T-helper 1 cell treated with Interleukin-12 subunit alpha and Interleukin-12 subunit beta and Interleukin-4 antibody, amounts not matched to agents 30 ng/mL and 1 ng/mL, for 36 hours (primary cell): ENCODE measurements around the gene TRIM56. TPM values are rescaled to one million over a fixed set of nuclear protein-coding genes. Genes with fewer than 3 reads are reported as not detected.
"Not testable (repeated sequence)": the region's sequence is repeated elsewhere in the genome, so short reads cannot be mapped to it uniquely, and the experiment has no call there.

Source experiments
- intact Hi-C: fragments of 100-400 bp; cut with micrococcal nuclease; formaldehyde crosslinking; loops from one replicate; pipeline ENCODE4 v1.15.1; 2024
- total RNA-seq: library from RNA; stranded (reverse); gene quantifications from 2 replicates; pipeline ENCODE4 v1.2.3, GENCODE V29; 2022

Gene TRIM56
- total RNA-seq, 1 donor from 2014 or later: 73.7 TPM

GRCh38 chr7:101111261-101111660, 26.0 kb downstream of the TRIM56 start:
- intact Hi-C loops: no loop called here

- intact Hi-C loops: no loop called here
These were observed 27.0 kb downstream of the TRIM56 start for GRCh38 chr7:101112233-101112632.

DNA sequence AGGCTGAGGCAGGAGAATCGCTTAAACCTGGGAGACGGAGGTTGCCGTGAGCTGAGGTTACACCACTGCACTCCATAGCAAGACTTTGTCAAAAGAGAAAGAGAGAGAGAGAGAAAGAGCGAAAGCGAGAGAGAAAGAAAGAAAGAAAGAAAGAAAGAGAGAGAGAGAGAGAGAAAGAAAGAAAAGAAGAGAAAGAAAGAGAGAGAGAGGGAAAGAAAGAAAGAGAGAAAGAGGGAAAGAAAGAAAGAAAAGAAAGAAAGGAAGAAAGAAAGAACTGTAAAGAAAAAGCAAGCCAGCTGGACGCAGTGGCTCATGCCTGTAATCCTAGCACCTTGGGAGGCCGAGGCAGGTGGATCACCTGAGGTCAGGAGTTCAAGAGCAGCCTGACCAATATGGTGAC, 27.9 kb downstream of the TRIM56 start:
- intact Hi-C loops: not testable (repeated sequence)

DNA sequence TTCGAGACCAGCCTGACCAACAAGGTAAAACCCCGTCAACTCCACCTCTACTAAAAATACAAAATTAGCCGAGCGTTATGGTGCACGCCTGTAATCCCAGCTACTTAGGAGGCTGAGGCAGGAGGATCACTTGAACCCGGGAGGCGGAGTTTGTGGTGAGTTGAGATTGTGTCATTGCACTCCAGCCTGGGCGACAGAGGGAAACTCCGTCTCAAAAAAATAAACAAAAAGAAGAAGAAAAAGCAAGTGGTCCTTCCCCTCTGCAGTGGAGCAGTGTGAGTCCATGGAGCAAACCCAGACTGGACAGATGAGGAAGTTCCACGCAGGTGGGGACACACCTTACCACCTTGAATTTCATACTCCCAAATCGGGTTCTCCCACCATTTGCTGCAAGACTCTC, 28.6 kb downstream of the TRIM56 start:
- intact Hi-C loops: no loop called here

DNA sequence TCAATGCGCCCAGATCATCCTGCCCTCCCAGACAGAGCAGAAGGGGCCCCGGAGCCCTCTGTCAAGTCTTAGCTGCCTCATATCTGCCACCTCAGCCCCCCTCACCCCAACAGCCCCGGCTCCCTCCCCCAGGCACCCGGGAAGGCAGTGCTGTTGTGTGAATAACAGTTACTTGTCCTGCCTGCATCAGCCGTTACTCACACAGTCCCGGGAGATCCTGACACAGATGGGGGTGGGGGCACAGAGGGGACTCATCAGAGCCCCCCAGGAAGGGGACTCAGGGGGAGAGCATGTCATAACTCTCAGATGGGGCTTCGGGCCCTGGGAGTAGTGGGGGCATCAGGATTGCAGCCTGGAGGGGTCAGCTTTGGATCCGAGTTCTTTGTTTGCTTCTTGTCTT, 29.2 kb downstream of the TRIM56 start:
- intact Hi-C loops: no loop called here

DNA sequence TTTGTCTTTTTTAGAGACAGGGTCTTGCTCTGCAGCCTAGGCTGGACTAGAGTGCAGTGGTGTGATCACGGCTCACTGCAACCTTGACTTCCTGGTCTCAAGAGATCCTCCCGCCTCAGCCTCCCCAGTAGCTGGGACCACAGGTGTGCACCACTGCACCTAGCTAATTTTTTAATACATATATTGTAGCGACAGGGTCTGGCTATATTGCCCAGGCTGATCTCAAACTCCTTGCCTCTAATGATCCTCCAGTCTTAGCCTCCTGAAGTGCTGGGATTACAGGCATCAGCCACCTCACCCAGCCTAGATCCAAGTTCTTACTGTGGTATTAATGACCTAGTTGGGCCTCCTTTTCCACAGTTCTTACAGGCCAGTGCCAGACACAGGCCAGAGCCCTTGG, 29.9 kb downstream of the TRIM56 start:
- intact Hi-C loops: no loop called here

DNA sequence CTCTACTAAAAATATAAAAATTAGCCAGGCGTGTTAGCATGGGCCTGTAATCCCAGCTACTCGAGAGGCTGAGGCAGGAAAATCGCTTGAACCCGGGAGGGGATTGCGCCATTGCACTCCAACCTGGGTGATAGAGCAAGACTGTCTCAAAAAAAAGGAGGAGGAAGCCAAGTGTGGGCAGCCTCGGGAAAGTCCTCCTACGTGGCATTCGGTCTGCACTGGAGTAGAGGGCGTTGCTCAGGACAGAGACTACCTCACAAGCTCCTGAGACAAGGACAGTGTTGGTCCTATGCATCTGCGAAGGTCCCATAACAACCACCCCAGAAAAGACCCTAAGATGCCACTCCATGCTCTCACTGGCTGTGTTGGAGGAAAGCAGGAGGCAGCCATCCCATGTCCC, 31.6 kb downstream of the TRIM56 start:
- intact Hi-C loops: no loop called here

DNA sequence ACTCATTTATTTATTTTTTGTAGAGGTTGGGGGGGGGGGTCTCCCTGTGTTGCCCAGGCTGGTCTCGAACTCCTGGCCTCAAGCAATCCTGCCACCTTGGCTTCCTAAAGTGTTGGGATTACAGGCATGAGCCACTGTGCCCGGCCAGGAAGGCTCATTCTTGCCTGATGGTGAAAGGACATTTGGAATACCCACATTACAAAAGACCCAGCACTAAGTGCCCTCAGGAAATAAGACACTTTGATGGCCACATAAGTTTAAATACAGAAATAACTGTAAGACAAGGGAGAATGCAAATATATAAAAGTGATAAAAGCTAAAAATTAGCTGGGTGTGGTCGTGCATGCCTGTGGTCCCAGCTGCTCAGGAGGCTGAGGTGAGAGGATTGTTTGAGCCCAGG, 33.6 kb downstream of the TRIM56 start:
- intact Hi-C loops: no loop called here

GRCh38 chr7:101119876-101120275, 34.6 kb downstream of the TRIM56 start:
- intact Hi-C loops: no loop called here

GRCh38 chr7:101120315-101120714, 35.0 kb downstream of the TRIM56 start:
- intact Hi-C loops: no loop called here

DNA sequence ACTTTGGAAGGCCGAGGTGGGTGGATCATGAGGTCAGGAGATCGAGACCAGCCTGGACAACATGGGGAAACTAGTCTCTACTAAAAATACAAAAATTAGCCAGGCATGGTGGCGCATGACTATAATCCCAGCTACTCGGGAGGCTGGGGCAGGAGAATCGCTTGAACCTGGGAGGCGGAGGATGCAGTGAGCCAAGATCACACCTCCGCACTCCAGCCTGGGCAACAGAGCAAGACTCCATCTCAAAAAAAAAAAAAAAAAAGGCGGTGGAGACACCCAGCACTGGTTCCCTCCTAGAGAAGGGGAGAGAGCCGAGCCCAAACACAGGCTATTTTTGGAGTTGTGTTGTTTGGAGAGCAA, 36.3 kb downstream of the TRIM56 start:
- intact Hi-C loops: not testable (repeated sequence)

GRCh38 chr7:101121991-101122932, 37.0 kb downstream of the TRIM56 start:
- intact Hi-C loops: no loop called here

GRCh38 chr7:101122933-101123702, 37.8 kb downstream of the TRIM56 start:
- intact Hi-C loops: no loop called here

DNA sequence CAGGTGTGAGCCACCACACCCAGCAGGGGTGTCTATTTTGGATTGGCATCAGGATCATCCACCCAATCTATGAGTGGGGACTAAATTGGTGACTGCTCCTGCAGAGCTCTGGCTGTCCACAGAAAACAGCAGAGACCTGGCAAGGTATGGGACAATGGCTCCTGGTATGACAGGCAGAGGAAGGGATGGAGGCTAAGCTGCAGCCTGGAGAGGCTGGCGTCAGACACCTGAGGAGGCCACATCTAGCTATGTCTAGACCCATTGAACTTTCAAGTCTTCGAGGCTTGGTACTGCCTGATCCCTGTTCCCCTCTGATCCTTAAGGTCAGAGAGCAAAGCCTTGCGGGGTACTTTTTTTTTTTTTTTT, 38.4 kb downstream of the TRIM56 start:
- intact Hi-C loops: loop anchor here (1.0 kb wide), 1 partner anchor 38 kb away; the partner anchor contains the start of gene TRIM56

- intact Hi-C loops: loop anchor here (1.0 kb wide), 1 partner anchor 39 kb away; the partner anchor contains the start of gene TRIM56
These were observed 39.2 kb downstream of the TRIM56 start for GRCh38 chr7:101124376-101125056.

DNA sequence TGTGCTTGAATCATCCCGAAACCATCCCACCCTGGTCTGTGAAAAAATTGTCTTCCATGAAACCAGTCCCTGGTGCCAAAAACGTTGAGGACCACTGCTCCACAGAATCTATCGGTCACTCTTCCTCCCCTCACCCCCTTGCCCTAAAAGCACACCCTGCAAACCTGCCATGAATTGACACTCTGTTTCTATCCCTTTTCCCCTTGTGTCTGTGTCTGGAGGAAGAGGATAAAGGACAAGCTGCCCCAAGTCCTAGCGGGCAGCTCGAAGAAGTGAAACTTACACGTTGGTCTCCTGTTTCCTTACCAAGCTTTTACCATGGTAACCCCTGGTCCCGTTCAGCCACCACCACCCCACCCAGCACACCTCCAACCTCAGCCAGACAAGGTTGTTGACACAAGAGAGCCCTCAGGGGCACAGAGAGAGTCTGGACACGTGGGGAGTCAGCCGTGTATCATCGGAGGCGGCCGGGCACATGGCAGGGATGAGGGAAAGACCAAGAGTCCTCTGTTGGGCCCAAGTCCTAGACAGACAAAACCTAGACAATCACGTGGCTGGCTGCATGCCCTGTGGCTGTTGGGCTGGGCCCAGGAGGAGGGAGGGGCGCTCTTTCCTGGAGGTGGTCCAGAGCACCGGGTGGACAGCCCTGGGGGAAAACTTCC, 40.8 kb downstream of the TRIM56 start:
- intact Hi-C loops: no loop called here

DNA sequence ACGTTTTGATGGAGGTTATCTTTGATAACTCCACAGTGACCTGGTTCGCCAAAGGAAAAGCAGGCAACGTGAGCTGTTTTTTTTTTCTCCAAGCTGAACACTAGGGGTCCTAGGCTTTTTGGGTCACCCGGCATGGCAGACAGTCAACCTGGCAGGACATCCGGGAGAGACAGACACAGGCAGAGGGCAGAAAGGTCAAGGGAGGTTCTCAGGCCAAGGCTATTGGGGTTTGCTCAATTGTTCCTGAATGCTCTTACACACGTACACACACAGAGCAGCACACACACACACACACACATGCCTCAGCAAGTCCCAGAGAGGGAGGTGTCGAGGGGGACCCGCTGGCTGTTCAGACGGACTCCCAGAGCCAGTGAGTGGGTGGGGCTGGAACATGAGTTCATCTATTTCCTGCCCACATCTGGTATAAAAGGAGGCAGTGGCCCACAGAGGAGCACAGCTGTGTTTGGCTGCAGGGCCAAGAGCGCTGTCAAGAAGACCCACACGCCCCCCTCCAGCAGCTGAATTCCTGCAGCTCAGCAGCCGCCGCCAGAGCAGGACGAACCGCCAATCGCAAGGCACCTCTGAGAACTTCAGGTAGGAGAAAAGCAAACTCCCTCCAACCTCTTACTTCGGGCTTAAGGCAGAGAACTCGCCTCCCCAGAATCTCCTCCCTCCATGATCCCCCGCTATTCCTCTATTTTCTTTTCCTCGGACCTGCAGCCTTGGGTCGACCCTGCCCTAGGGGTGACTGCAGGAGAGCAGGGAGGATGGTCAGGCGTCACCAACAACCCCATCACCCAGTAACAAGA, 41.6 kb downstream of the TRIM56 start, which contains the start of gene SERPINE1:
Gene SERPINE1 (plus strand): TSS at position 454 of the 809 bp plus-strand sequence. CDS start 1,290 bp downstream, outside the sequence.
- intact Hi-C loops: no loop called here

GRCh38 chr7:101127460-101128039, 42.3 kb downstream of the TRIM56 start:
- intact Hi-C loops: no loop called here

GRCh38 chr7:101128040-101128834, 43.0 kb downstream of the TRIM56 start:
- intact Hi-C loops: no loop called here
